Tibial nerve (tissue), 4 donors: ENCODE data around the gene MYLIP. TPM values are rescaled to one million over a fixed set of nuclear protein-coding genes. Genes with fewer than 3 reads are reported as not detected.

Experiments used
- DNase-seq, 2 donors: peaks; one replicate each; pipeline ENCODE4 v3.0.0-alpha.2; 2019; ENCODE audit warnings: low spot score in 2 of 2
- H3K27ac ChIP-seq, 4 donors: fragments of 200-600 bp; sonication (generic) in 3 of 4; one replicate each; pipeline ENCODE4 v1.5.1; 2017 to 2019; ENCODE audit warnings: mild to moderate bottlenecking in 1 of 4
- H3K27me3 ChIP-seq, 2 donors: fragments of 200-600 bp; sonication (generic) in 1 of 2; one replicate each; pipeline versions ENCODE4 v1.5.1 to v1.6.0; 2017 to 2019
- H3K36me3 ChIP-seq, 3 donors: fragments of 200-600 bp; sonication (generic); one replicate each; pipeline ENCODE4 v1.5.1; 2018 to 2019
- H3K4me1 ChIP-seq, 4 donors: fragments of 200-600 bp; sonication (generic) in 3 of 4; one replicate each; pipeline ENCODE4 v1.5.1; 2017 to 2019
- H3K4me3 ChIP-seq, 4 donors: fragments of 200-600 bp; sonication (generic) in 3 of 4; one replicate each; pipeline ENCODE4 v1.5.1; 2017 to 2019; ENCODE audit warnings: mild to moderate bottlenecking in 1 of 4, moderate library complexity in 1 of 4
- H3K9me3 ChIP-seq, 4 donors: fragments of 200-600 bp; sonication (generic) in 3 of 4; one replicate each; pipeline ENCODE4 v1.5.1; 2017 to 2019
- EP300 ChIP-seq, 2 donors: sonication (generic); formaldehyde crosslinking; IDR thresholded peaks; one replicate each; pipeline ENCODE4 v1.6.1; 2017; ENCODE audit warnings: antibody characterized with exemption in 2 of 2, mild to moderate bottlenecking in 1 of 2
- POLR2A ChIP-seq, 2 donors: fragments of 450-650 bp; IDR thresholded peaks; one replicate each; pipeline ENCODE4 v1.6.1; 2017; ENCODE audit warnings: antibody characterized with exemption in 2 of 2, mild to moderate bottlenecking in 2 of 2, moderate library complexity in 2 of 2
- WGBS, 2 donors: methylation state at CpG; one replicate each; pipeline ENCODE4 v1.1.5; 2018; 5-methylcytosine and 5-hydroxymethylcytosine counted together
- total RNA-seq, 4 donors: library from RNA; depleted of rRNA; stranded (reverse); fragments of >200 nt; gene quantifications; one replicate each; pipeline ENCODE4 v1.1.0, GENCODE V29; 2016
- TF ChIP-seq, protein P1 (sequence below), 5 experiments: fragments of 200-600 bp in 3 of 5; fragments of 450-650 bp in 2 of 5; sonication (generic) in 3 of 5; IDR thresholded peaks; one replicate each; pipeline ENCODE4 v1.5.1; 2016 to 2019; ENCODE audit warnings: antibody characterized with exemption in 5 of 5, mild to moderate bottlenecking in 3 of 5, moderate library complexity in 2 of 5

MYLIP gene
- total RNA-seq, 4 donors from 2014 or later = 23.4 to 43.3 (median 29.7) TPM

DNA sequence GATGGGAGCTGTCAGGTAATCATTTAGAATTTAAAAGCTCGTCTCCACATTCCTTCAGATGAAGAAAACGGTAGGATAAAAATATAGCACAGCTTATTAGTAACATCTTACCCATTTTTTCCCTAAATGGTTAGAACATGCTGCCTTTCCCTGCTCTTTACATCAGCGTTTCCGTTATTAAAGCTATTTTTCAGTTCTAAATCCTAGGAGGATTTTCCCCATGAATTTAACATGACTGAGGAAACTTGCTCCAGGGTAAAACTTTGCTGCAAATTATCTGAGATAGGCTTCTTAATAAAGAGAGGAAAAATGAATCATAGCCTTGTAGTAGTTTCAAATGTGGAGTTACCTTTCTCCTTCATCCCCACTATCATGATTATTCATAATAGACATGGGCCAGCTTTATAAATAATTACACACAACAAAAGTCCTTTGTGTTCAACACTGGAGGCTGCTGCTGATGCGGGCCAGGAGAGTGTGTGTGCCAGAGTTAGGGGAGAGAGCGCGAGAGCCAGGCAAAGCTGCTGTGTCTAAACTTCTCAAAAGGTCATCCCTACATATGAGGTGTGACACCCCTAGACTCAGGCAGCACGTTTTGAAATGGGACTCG is 24.4 kb downstream of the MYLIP start:
- 67 to 70% methylated on average over 9 of the region's 9 CpGs for WGBS, 2 donors
- no peak for TF ChIP-seq POLR2A (IDR thresholded peaks at IDR 0.05)
- TF ChIP-seq, protein P1, sequence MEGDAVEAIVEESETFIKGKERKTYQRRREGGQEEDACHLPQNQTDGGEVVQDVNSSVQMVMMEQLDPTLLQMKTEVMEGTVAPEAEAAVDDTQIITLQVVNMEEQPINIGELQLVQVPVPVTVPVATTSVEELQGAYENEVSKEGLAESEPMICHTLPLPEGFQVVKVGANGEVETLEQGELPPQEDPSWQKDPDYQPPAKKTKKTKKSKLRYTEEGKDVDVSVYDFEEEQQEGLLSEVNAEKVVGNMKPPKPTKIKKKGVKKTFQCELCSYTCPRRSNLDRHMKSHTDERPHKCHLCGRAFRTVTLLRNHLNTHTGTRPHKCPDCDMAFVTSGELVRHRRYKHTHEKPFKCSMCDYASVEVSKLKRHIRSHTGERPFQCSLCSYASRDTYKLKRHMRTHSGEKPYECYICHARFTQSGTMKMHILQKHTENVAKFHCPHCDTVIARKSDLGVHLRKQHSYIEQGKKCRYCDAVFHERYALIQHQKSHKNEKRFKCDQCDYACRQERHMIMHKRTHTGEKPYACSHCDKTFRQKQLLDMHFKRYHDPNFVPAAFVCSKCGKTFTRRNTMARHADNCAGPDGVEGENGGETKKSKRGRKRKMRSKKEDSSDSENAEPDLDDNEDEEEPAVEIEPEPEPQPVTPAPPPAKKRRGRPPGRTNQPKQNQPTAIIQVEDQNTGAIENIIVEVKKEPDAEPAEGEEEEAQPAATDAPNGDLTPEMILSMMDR (IDR thresholded peaks at IDR 0.05) = no peak
- no peak for TF ChIP-seq EP300 (IDR thresholded peaks at IDR 0.05)
- Histone ChIP-seq H3K4me3 (no peak overlapping the region), H3K36me3 (peaks cover 0 to 52% (median 0%) of the 10 kb centered on the region in 3 donors), H3K4me1 (peaks cover 0 to 31% (median 0%) of the 10 kb centered on the region in 4 donors), H3K27ac (no peak overlapping the region), H3K27me3 (no peaks in the 10 kb centered on the region), H3K9me3 (peaks cover 0 to 7% (median 0%) of the 10 kb centered on the region in 4 donors)
- DNase-seq = no peak

DNA sequence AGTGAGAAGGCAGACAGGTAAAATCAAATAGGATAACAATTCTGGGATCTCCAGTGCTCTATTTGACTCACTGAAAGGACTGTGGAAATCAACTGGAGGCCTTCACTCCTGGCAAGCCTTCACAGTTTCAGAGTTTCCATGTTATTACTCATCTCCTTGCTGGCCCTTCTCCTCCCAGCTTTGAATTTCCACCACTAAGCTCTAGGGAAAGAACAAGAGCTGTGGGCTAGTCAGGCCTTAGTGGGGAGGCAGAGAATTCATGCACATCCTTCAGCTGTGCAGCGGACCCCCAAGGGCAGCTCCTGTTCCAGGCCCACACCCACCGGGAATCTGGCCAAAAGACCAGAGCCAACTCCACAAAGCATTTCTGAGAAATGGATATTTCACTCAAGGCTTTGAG is 26.0 kb downstream of the MYLIP start:
- WGBS, 2 donors = 47 to 65% methylated on average over 2 of the region's 2 CpGs
- peaks cover 0 to 7% (median 0%) of the 10 kb centered on the region in 4 donors for H3K9me3 ChIP-seq
- peak overlapping the region in 1 of 4 donors; percentile 40 for H3K27ac ChIP-seq
- no peaks in the 10 kb centered on the region for H3K27me3 ChIP-seq
- DNase-seq = peak in 1 of 2 donors; percentile 59
- peaks cover 0 to 46% (median 0%) of the 10 kb centered on the region in 4 donors for H3K4me1 ChIP-seq
- peaks cover 0 to 44% (median 0%) of the 10 kb centered on the region in 3 donors for H3K36me3 ChIP-seq
- peak in 1 of 2 donors; percentile 25 for TF ChIP-seq EP300 (IDR thresholded peaks at IDR 0.05)
- TF ChIP-seq, protein P1 (IDR thresholded peaks at IDR 0.05) = no peak
- no peak overlapping the region for H3K4me3 ChIP-seq

DNA sequence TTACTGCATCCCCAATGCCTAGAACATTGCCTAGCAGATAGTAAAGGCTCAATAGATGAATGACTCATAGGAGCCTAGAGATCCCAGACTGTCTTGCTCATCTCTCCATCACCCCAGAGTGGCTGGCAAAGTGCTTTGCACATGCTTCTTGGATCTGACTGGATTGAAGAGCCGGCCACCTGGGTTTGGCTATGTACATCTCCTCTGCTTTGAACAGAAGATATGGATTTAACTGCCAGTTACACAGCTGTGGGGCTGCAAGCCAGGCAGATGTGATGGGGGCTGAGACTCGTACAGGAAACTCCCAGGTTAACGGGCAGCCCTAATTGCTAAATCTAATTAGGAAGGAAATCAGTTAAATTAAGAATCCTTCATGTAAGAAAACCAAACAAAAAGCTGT is 28.6 kb downstream of the MYLIP start:
- TF ChIP-seq EP300 (IDR thresholded peaks at IDR 0.05) (no peak), POLR2A (IDR thresholded peaks at IDR 0.05) (no peak)
- TF ChIP-seq, protein P1 (IDR thresholded peaks at IDR 0.05) = no peak
- peaks cover 0 to 48% (median 0%) of the 10 kb centered on the region in 4 donors for H3K4me1 ChIP-seq
- no peak for DNase-seq
- peaks cover 0 to 26% (median 0%) of the 10 kb centered on the region in 3 donors for H3K36me3 ChIP-seq
- WGBS, 2 donors = 64% methylated on average over 3 of the region's 3 CpGs
- peaks cover 0 to 7% (median 0%) of the 10 kb centered on the region in 4 donors for H3K9me3 ChIP-seq
- no peak overlapping the region for H3K4me3 ChIP-seq
- no peaks in the 10 kb centered on the region for H3K27me3 ChIP-seq
- H3K27ac ChIP-seq = no peak overlapping the region

DNA sequence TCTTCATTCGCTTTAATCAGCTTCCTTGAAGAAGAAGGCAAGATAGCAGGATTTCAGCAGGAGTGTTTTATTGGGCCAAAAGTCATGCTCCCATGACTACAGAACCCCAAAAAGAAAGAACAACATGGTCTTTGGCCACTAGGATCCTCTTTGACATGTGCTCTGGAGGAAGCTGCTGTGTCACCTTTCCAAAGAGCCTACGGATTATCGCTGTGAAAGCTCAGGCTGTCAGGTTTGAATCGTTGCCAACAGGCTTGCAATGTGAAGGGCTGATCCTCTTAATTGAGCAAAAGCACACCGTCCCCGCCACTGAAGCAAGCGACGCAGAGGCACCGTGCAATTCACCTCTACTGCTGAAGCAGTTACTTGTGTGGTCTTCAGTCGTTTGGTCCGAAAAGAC is 29.0 kb downstream of the MYLIP start:
- TF ChIP-seq POLR2A (IDR thresholded peaks at IDR 0.05) (no peak), EP300 (IDR thresholded peaks at IDR 0.05) (no peak)
- TF ChIP-seq, protein P1 (IDR thresholded peaks at IDR 0.05) = no peak
- Histone ChIP-seq H3K4me1 (peaks cover 0 to 47% (median 0%) of the 10 kb centered on the region in 4 donors), H3K27me3 (no peaks in the 10 kb centered on the region), H3K9me3 (peaks cover 0 to 7% (median 0%) of the 10 kb centered on the region in 4 donors), H3K27ac (no peak overlapping the region), H3K36me3 (peaks cover 0 to 23% (median 0%) of the 10 kb centered on the region in 3 donors), H3K4me3 (no peak overlapping the region)
- WGBS, 2 donors = 71 to 72% methylated on average over 11 of the region's 11 CpGs
- no peak for DNase-seq

DNA sequence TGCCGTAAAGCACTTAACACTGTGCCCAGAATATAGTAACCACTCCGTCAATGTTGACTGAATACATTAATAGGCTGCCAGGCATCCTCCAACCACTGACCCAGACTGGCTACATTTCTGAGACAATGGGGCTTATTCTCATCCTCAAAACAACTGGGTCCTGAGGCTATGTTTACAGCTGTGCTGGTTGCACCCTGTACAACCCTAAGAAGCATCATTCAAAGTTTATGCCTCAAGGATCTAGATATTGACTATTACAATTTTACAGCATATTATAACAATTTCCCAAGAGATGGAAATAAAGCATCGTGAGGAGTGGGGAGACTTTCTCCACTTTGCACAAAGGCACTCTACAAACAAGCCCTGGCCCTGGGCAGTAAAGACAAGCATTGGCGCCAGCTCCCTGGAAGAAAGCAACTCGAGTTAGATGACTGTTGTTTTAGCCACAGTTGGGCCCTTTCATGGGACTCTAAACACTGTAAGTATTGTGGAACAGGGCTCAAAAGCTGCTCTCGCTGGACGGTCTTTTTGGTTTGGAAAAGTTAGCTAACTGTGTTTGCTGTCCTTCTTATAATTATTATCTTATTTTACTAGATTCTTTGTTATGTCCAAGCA is 30.2 kb downstream of the MYLIP start:
- Histone ChIP-seq H3K4me1 (peaks cover 0 to 37% (median 0%) of the 10 kb centered on the region in 4 donors), H3K36me3 (peaks cover 0 to 21% (median 0%) of the 10 kb centered on the region in 3 donors), H3K27me3 (no peaks in the 10 kb centered on the region), H3K4me3 (no peak overlapping the region), H3K9me3 (peaks cover 0 to 7% (median 0%) of the 10 kb centered on the region in 4 donors), H3K27ac (peak overlapping the region in 2 of 4 donors; percentile 53 to 58)
- 47 to 55% methylated on average over 7 of the region's 7 CpGs for WGBS, 2 donors
- DNase-seq = no peak
- TF ChIP-seq EP300 (IDR thresholded peaks at IDR 0.05) = no peak
- no peak for TF ChIP-seq POLR2A (IDR thresholded peaks at IDR 0.05)
- TF ChIP-seq, protein P1 (IDR thresholded peaks at IDR 0.05) = no peak
